ENCODE measurements around the gene SFXN2.

GRCh38 chr10:102675666-102676533 is 38.5 kb upstream of the SFXN2 start:
- no peak for TF ChIP-seq CTCF (IDR thresholded peaks at IDR 0.05; ENCODE audit: low read depth, low read length, poor library complexity, severe bottlenecking)
- no peak for TF ChIP-seq EZH2phosphoT487 (IDR thresholded peaks at IDR 0.05; ENCODE audit: borderline replicate concordance, low read length)
